HG02759 (cell line): ENCODE data around the gene STT3B.

ENCODE experiments used
- ATAC-seq: cut with Tn5 transposase; IDR thresholded peaks from one replicate; pipeline ENCODE4 v1.9.1; 2021; ENCODE audit warnings: mild to moderate bottlenecking, moderate library complexity; ENCODE audit not compliant: unreplicated experiment

The STT3B gene

GRCh38 chr3:31516757-31517156 is 16.0 kb upstream of the STT3B start:
- ATAC-seq: no peak

GRCh38 chr3:31521468-31521867 is 11.3 kb upstream of the STT3B start:
- ATAC-seq: no peak

GRCh38 chr3:31522152-31522551 is 10.6 kb upstream of the STT3B start:
- ATAC-seq: no peak

GRCh38 chr3:31523543-31523942 is 9.2 kb upstream of the STT3B start:
- no peak for ATAC-seq

- ATAC-seq: no peak
Observed at GRCh38 chr3:31525532-31525931, 7.2 kb upstream of the STT3B start.

GRCh38 chr3:31529421-31529820 is 3.3 kb upstream of the STT3B start:
- no peak for ATAC-seq

- no peak for ATAC-seq
Observed at GRCh38 chr3:31530039-31530959, 2.4 kb upstream of the STT3B start.

GRCh38 chr3:31530960-31531335 is 1.8 kb upstream of the STT3B start:
- no peak for ATAC-seq

GRCh38 chr3:31531452-31531991 is 1.2 kb upstream of the STT3B start:
- no peak for ATAC-seq

- ATAC-seq: peak; percentile 84
Observed at GRCh38 chr3:31531992-31532586, 636 bp upstream of the STT3B start.

- ATAC-seq: peak; percentile 2
Observed at GRCh38 chr3:31533169-31534064, 692 bp downstream of the STT3B start.

- ATAC-seq: no peak
Observed at GRCh38 chr3:31534065-31534425, 1.3 kb downstream of the STT3B start.

GRCh38 chr3:31536497-31536896 is 3.8 kb downstream of the STT3B start:
- ATAC-seq: no peak

GRCh38 chr3:31538801-31539200 is 6.1 kb downstream of the STT3B start:
- no peak for ATAC-seq

- no peak for ATAC-seq
Observed at GRCh38 chr3:31539275-31539674, 6.5 kb downstream of the STT3B start.

GRCh38 chr3:31541089-31541488 is 8.4 kb downstream of the STT3B start:
- no peak for ATAC-seq

- ATAC-seq: no peak
Observed at GRCh38 chr3:31542246-31542645, 9.5 kb downstream of the STT3B start.

- ATAC-seq: no peak
Observed at GRCh38 chr3:31543375-31543774, 10.7 kb downstream of the STT3B start.

GRCh38 chr3:31544634-31545033 is 11.9 kb downstream of the STT3B start:
- no peak for ATAC-seq

GRCh38 chr3:31546162-31546561 is 13.4 kb downstream of the STT3B start:
- ATAC-seq: no peak

- ATAC-seq: no peak
Observed at GRCh38 chr3:31546725-31547124, 14.0 kb downstream of the STT3B start.
